Measurements from ENCODE around the gene PHF12.
"Not testable (repeated sequence)": the region's sequence is repeated elsewhere in the genome, so short reads cannot be mapped to it uniquely, and the experiment has no call there.

Gene PHF12

GRCh38 chr17:28882154-28882895 is 69.0 kb downstream of the PHF12 start:
- no peak for DNase-seq (ENCODE audit: low read depth)

- no peak for DNase-seq (ENCODE audit: low read depth)
Measured at GRCh38 chr17:28881533-28882056, 69.7 kb downstream of the PHF12 start.

- no peak for DNase-seq (ENCODE audit: low read depth)
Measured at GRCh38 chr17:28880572-28880945, 70.8 kb downstream of the PHF12 start.

GRCh38 chr17:28879886-28880571 is 71.3 kb downstream of the PHF12 start:
- DNase-seq (ENCODE audit: low read depth) = no peak

- no peak for DNase-seq (ENCODE audit: low read depth)
Measured at GRCh38 chr17:28878981-28879380, 72.3 kb downstream of the PHF12 start.

GRCh38 chr17:28878158-28878910 is 73.0 kb downstream of the PHF12 start:
- no peak for DNase-seq (ENCODE audit: low read depth)

GRCh38 chr17:28877150-28877711 is 74.1 kb downstream of the PHF12 start:
- DNase-seq (ENCODE audit: low read depth) = not testable (repeated sequence)

- DNase-seq (ENCODE audit: low read depth) = no peak
Measured at GRCh38 chr17:28875848-28876550, 75.3 kb downstream of the PHF12 start.

- DNase-seq (ENCODE audit: low read depth) = no peak
Measured at GRCh38 chr17:28874750-28875149, 76.6 kb downstream of the PHF12 start.

GRCh38 chr17:28873839-28874238 is 77.5 kb downstream of the PHF12 start:
- no peak for DNase-seq (ENCODE audit: low read depth)

GRCh38 chr17:28871056-28871579 is 80.2 kb downstream of the PHF12 start:
- DNase-seq (ENCODE audit: low read depth) = no peak

- DNase-seq (ENCODE audit: low read depth) = no peak
Measured at GRCh38 chr17:28867276-28867675, 84.0 kb downstream of the PHF12 start.

- no peak for DNase-seq (ENCODE audit: low read depth)
Measured at GRCh38 chr17:28865946-28866752, 85.2 kb downstream of the PHF12 start.

- no peak for DNase-seq (ENCODE audit: low read depth)
Measured at GRCh38 chr17:28864991-28865849, 86.1 kb downstream of the PHF12 start.

GRCh38 chr17:28863953-28864352 is 87.4 kb downstream of the PHF12 start:
- no peak for DNase-seq (ENCODE audit: low read depth)

GRCh38 chr17:28862561-28862960 is 88.8 kb downstream of the PHF12 start:
- no peak for DNase-seq (ENCODE audit: low read depth)

- DNase-seq (ENCODE audit: low read depth) = no peak
Measured at GRCh38 chr17:28861393-28862203, 89.7 kb downstream of the PHF12 start.

GRCh38 chr17:28860363-28860808 is 90.9 kb downstream of the PHF12 start:
- DNase-seq (ENCODE audit: low read depth) = no peak
